Common myeloid progenitor, CD34-positive (primary cell): ENCODE measurements around the gene KCNMA1.

ENCODE experiments used
- CTCF ChIA-PET: fragments of 350-600 bp; sonication (Branson Sonifier 250); formaldehyde crosslinking; loops from one replicate; lab custom pipeline; 2021; ENCODE audit warnings: antibody characterized with exemption; lab: Charles Lee
- POLR2A ChIA-PET: fragments of 350-600 bp; sonication (Branson Sonifier 250); formaldehyde crosslinking; loops from one replicate; lab custom pipeline; 2021; ENCODE audit warnings: antibody characterized with exemption; lab: Charles Lee
- DNase-seq, 3 donors: peaks; one replicate each; pipeline versions ENCODE4 v3.0.0 to v3.0.0-alpha.2; 2013
- H3K27ac ChIP-seq, 2 experiments: 1 replicate in 1 of 2; 2 replicates in 1 of 2; pipeline ENCODE4 v1.7.0; 2013; ENCODE audit warnings: inconsistent platforms in 2 of 2, low read length in 2 of 2, mild to moderate bottlenecking in 2 of 2, low read depth in 1 of 2, moderate library complexity in 1 of 2; ENCODE audit not compliant: severe bottlenecking in 2 of 2, insufficient read depth in 1 of 2, poor library complexity in 1 of 2
- H3K27me3 ChIP-seq, 5 experiments: replicated peaks in 2 of 5; 1 replicate in 3 of 5; 2 replicates in 2 of 5; pipeline versions ENCODE4 v1.6.1 to v1.7.0; 2013; ENCODE audit warnings: low read length in 4 of 5, mild to moderate bottlenecking in 2 of 5, moderate library complexity in 2 of 5, inconsistent platforms in 1 of 5; ENCODE audit not compliant: insufficient read depth in 5 of 5, control insufficient read depth in 4 of 5
- H3K36me3 ChIP-seq, 4 experiments: 1 replicate in 2 of 4; 2 replicates in 2 of 4; pipeline versions ENCODE4 v1.6.1 to v1.7.0; 2013; ENCODE audit warnings: low read length in 3 of 4, control low read depth in 1 of 4, mild to moderate bottlenecking in 1 of 4; ENCODE audit not compliant: control insufficient read depth in 4 of 4, insufficient read depth in 4 of 4
- H3K4me1 ChIP-seq, 4 experiments: 1 replicate in 3 of 4; 2 replicates in 1 of 4; pipeline versions ENCODE4 v1.6.1 to v1.7.1; 2013; ENCODE audit warnings: low read length in 3 of 4, mild to moderate bottlenecking in 3 of 4, control low read depth in 1 of 4, inconsistent platforms in 1 of 4, moderate library complexity in 1 of 4; ENCODE audit not compliant: control insufficient read depth in 4 of 4, insufficient read depth in 4 of 4; ENCODE audit errors: control extremely low read depth in 1 of 4
- H3K4me3 ChIP-seq, 7 experiments: 1 replicate in 4 of 7; 2 replicates in 3 of 7; pipeline versions ENCODE4 v1.5.1 to v1.7.0; 2013; ENCODE audit warnings: mild to moderate bottlenecking in 7 of 7, low read length in 6 of 7, moderate library complexity in 6 of 7, inconsistent platforms in 2 of 7, low read depth in 2 of 7, control low read depth in 1 of 7; ENCODE audit not compliant: insufficient read depth in 4 of 7, control insufficient read depth in 1 of 7; ENCODE audit errors: extremely low read depth in 1 of 7
- H3K9me3 ChIP-seq, 5 experiments: 1 replicate in 4 of 5; 2 replicates in 1 of 5; pipeline versions ENCODE4 v1.6.1 to v1.7.1; 2013; ENCODE audit warnings: low read length in 4 of 5, mild to moderate bottlenecking in 2 of 5, inconsistent platforms in 1 of 5, low read depth in 1 of 5, moderate library complexity in 1 of 5; ENCODE audit not compliant: control insufficient read depth in 4 of 5, insufficient read depth in 2 of 5; ENCODE audit errors: control extremely low read depth in 1 of 5
- WGBS: methylation state at CpG from one replicate; pipeline ENCODE4 v1.1.5; 2013; ENCODE audit not compliant: insufficient coverage; 5-methylcytosine and 5-hydroxymethylcytosine counted together

Gene KCNMA1

DNA sequence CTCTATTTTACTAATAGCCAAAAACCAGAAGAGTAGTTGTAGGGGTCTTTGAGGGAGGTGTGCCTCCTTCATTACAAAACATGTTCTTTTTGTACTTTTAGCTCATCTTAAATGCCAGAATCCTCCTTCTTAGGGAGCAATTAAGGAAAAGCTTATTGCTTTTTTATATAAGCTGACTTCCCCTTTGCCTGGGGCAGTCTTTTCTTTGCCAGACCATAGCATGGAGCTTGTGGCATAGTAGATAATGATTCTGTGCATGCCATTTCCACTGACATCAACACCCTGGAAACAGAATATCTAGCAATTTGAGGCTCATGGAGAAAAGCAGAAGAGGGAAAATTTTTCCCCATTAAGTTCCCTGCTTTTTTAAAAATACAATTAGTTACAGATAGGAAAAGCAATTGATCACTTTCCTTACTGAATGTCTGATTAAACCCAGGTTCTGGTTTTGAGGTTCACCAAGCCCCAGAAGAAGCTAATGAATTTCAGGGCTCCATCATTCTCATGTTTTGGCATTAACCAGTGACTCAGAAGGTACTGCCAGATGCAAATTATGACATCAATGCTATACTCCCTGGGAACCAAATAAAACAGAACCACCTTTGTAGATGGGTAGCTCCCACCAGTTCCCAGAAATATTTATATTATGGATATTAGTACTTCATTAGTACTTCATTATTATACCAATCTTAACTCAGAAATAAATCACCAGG lies 410.6 kb downstream of the KCNMA1 start:
- Histone ChIP-seq H3K27me3 (peaks cover 0 to 5% (median 0%) of the 10 kb centered on the region in 5 experiments), H3K4me3 (no peak overlapping the region), H3K9me3 (no peaks in the 10 kb centered on the region), H3K36me3 (no peaks in the 10 kb centered on the region), H3K4me1 (peaks cover 3 to 25% (median 20%) of the 10 kb centered on the region in 4 experiments), H3K27ac (no peak overlapping the region)
- ChIA-PET POLR2A (no interaction called here), CTCF (interaction anchor here (0.7 kb wide), 1 partner anchor 10 kb away, joined by 3 read pairs; no protein-coding TSS in a partner anchor)
- DNase-seq: peak in 1 of 3 donors; percentile 23

DNA sequence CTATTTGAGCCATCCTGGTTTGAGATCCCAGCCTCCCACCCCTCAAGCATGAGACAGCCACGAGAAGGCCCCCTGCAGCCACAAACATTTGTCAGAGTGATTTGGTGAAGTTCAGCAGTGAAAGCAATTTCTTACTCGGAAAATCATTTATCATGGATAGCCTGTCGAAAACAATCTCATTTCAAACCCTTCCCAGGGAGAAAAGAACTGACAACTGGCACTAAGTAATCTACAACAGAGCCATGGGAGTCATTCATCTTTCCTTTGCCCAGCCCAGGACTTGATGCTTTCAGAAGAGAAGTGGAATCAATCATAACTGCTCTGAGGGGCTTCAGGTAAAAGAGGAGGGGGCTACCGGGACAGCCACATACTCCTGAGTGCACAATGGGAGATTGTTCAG lies 411.2 kb downstream of the KCNMA1 start:
- no peaks in the 10 kb centered on the region for H3K36me3 ChIP-seq
- ChIA-PET POLR2A (no interaction called here), CTCF (no interaction called here)
- no peak overlapping the region for H3K4me3 ChIP-seq
- no peak for DNase-seq
- H3K4me1 ChIP-seq: peaks cover 3 to 25% (median 20%) of the 10 kb centered on the region in 4 experiments
- WGBS: 100% methylated on average over 2 of the region's 4 CpGs
- no peaks in the 10 kb centered on the region for H3K9me3 ChIP-seq
- H3K27me3 ChIP-seq: peaks cover 0 to 5% (median 0%) of the 10 kb centered on the region in 5 experiments
- H3K27ac ChIP-seq: no peak overlapping the region

DNA sequence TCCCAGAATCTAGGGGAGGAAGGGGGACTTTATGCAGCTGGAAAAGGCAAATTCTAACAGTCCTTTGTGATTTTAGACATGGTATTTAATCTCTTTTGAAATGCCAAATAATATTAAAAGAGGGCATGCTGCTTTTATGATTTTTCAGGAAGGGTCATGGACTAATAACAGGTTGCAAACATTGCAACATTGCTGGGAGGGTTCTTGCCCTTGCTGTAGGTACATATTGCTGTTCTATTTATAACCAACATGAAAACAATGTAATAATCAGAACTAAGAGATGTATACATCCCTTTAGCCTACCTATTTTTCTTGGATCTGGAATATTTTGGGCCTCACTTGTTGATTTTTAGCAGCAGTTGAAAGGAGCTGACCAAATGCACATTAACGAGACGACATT lies 411.6 kb downstream of the KCNMA1 start:
- H3K4me3 ChIP-seq: no peak overlapping the region
- no peak for DNase-seq
- WGBS: 100% methylated on average over 2 of the region's 2 CpGs
- no peaks in the 10 kb centered on the region for H3K36me3 ChIP-seq
- no peak overlapping the region for H3K27ac ChIP-seq
- peaks cover 0 to 5% (median 0%) of the 10 kb centered on the region in 5 experiments for H3K27me3 ChIP-seq
- ChIA-PET CTCF (no interaction called here), POLR2A (no interaction called here)
- H3K4me1 ChIP-seq: peaks cover 3 to 25% (median 20%) of the 10 kb centered on the region in 4 experiments
- no peaks in the 10 kb centered on the region for H3K9me3 ChIP-seq

DNA sequence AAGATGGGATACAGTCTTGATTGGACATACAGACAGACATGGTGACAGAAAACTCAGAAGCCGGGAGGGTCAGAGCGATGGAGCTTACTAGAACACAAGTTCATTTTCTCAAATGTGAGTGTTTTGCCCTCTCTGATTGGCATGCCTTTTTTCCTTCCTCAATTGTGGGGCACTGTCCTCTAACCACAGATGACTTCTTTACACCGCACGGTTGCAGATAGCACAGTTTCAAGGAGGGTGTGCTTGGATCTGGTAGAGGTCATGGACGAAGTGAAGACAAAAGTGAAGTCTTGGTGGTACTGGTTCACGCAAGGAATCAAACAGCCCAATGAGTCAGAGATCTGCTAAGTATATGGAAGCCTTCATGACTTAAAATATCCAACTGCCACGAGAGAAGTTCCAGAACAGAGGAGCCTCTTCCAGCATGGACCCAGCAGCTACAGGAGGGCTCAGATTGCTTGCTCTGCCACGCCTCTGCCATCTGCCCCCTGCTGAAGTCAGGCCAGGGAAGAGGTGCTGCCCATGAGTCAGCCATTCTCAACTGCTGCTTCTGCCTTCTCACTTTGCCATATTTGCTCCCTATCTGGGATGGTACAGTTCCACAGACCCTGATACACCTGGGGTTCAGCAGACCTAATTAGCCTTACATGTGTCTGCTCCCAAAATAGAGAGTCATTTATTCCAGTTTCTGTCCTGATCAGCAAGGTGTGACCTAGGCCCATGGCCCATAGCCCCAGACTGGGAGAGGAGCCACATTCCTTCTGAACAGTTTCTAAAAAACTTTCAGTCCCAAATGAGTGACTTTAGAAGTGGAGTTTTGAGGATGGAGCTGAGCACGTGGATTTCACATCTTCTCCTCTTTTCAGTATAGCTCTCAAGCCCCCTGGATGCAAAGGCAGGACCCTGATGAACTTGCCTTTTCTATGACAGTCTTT lies 413.8 kb downstream of the KCNMA1 start:
- H3K4me1 ChIP-seq: peaks cover 3 to 25% (median 20%) of the 10 kb centered on the region in 4 experiments
- H3K4me3 ChIP-seq: no peak overlapping the region
- POLR2A ChIA-PET: no interaction called here
- CTCF ChIA-PET: interaction anchor here (0.7 to 1.3 kb wide), 3 partner anchors 10 to 49 kb away, joined by 3 read pairs; no protein-coding TSS in a partner anchor
- no peaks in the 10 kb centered on the region for H3K36me3 ChIP-seq
- peaks cover 0 to 5% (median 0%) of the 10 kb centered on the region in 5 experiments for H3K27me3 ChIP-seq
- peak in 2 of 3 donors; percentile 74 to 80 for DNase-seq
- 59% methylated on average over 8 of the region's 9 CpGs for WGBS
- H3K9me3 ChIP-seq: no peaks in the 10 kb centered on the region
- no peak overlapping the region for H3K27ac ChIP-seq

DNA sequence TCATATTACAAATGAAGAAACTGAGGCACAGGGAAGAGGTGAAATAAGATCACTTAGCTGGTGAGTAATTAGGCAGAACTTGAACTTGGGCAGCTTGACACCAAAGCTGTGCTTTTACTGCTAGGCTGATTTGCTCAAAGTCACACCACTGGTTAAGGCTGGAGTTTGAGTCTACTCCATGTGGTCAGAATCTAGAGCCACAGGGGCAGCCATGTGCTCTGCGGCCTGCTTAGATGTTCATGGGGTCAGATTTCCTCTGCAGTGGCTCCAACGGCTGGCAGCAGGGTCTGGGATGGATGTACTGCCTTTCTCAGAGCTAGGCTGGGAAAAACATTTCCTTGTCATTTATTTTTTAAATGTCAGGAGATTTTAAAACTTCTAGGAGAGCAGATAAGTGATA lies 417.5 kb downstream of the KCNMA1 start:
- 100% methylated on average over 2 of the region's 2 CpGs for WGBS
- CTCF ChIA-PET: interaction anchor here (1.4 to 1.8 kb wide), 2 partner anchors 9 to 170 kb away, joined by 3 read pairs; no protein-coding TSS in a partner anchor

DNA sequence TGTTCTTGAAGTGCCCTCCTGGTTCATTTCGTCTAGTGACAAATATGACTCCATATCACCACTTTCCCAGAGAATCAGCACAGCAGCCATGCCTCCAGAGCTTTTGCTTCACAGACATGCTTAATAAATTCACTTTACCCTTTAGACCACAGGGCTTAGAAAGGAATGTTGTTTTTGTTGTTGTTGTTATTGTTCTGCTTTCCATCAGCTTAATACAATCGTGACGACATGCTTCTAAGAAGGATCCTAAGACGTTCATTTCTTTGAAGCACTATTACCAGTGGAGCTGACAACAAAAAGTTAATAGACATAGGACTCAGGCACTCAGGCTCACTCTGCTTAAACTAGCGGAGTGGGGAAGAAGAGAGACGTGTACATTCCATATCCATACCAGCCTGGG lies 418.6 kb downstream of the KCNMA1 start:
- Histone ChIP-seq H3K4me3 (no peak overlapping the region), H3K4me1 (peaks cover 4 to 27% (median 17%) of the 10 kb centered on the region in 4 experiments), H3K9me3 (no peaks in the 10 kb centered on the region), H3K27me3 (peaks cover 0 to 4% (median 0%) of the 10 kb centered on the region in 5 experiments), H3K27ac (no peak overlapping the region), H3K36me3 (no peaks in the 10 kb centered on the region)
- no peak for DNase-seq
- POLR2A ChIA-PET: no interaction called here
- CTCF ChIA-PET: interaction anchor here (1.2 kb wide), 1 partner anchor 14 kb away, joined by 3 read pairs; no protein-coding TSS in a partner anchor
- WGBS: 90% methylated on average over 2 of the region's 6 CpGs

More for the DNA sequence above, 417.5 kb downstream of the KCNMA1 start:
- Histone ChIP-seq H3K27ac (no peak overlapping the region), H3K36me3 (no peaks in the 10 kb centered on the region), H3K4me3 (no peak overlapping the region), H3K27me3 (peaks cover 0 to 5% (median 0%) of the 10 kb centered on the region in 5 experiments), H3K9me3 (no peaks in the 10 kb centered on the region), H3K4me1 (peaks cover 3 to 20% (median 13%) of the 10 kb centered on the region in 4 experiments)
- POLR2A ChIA-PET: no interaction called here
- no peak for DNase-seq
